Measurements from ENCODE around the gene ZNF646. TPM values are rescaled to one million over a fixed set of nuclear protein-coding genes. Genes with fewer than 3 reads are reported as not detected.

Gene ZNF646
- total and polyA plus RNA-seq, 2 of the 13 experiments (the other 11 are each of a cell fraction or from before 2014, with no cell fraction given): 3.4 to 10.9 TPM

DNA sequence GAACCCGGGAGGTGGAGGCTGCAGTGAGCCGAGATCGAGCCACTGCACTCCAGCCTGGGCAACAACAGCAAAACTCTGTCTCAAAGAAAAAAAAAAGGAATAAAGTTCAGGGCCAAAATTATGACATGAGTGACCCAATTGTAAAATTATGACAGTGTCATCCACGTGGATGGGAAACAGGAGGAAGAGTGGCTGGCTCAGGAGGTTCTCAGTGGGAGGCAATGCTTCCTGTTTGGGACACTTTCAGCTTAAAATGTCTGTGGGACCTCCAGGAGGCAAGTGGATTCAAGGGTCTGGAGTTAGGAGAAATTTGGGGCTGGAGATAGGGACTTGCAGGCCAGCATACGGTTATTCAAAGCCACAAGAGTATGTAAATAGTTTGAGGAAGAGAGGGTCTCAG is 48.9 kb upstream of the ZNF646 start:
- Histone ChIP-seq H2AFZ (ENCODE audit: low read length) (no peak overlapping the region), H3K36me3 (replicated peaks in 1 of 2; ENCODE audit: control insufficient read depth in 1 of 2, insufficient read depth in 2 of 2, low read length in 2 of 2) (no peaks in the 10 kb centered on the region), H3K27ac (ENCODE audit: extremely low read length, insufficient read depth, low read length) (peak overlapping the region; percentile 6), H3K9me3 (ENCODE audit: low read length) (no peaks in the 10 kb centered on the region), H3K27me3 (ENCODE audit: control insufficient read depth in 1 of 2, insufficient read depth in 2 of 2, low read length in 2 of 2) (peaks cover 0 to 2% of the 10 kb centered on the region in 2 experiments; a peak in 1 of 5 replicates), H3K4me3 (replicated peaks in 1 of 3; ENCODE audit: insufficient read depth in 1 of 3, low read depth in 2 of 3, low read length in 3 of 3) (peak overlapping the region in 2 of 3 experiments; percentile 24 to 48; a peak in 1 of 6 replicates), H3K4me1 (ENCODE audit: insufficient read depth, low read length) (peaks cover 57% of the 10 kb centered on the region), H3K9ac (ENCODE audit: insufficient read depth, low read depth, low read length) (no peak overlapping the region; the same call in 1 of the 2 replicates), H3K4me2 (ENCODE audit: low read depth, low read length) (peak overlapping the region; percentile 78), H4K20me1 (ENCODE audit: insufficient read depth, low read length) (no peaks in the 10 kb centered on the region), H3K79me2 (ENCODE audit: insufficient read depth, low read length) (no peaks in the 10 kb centered on the region)
- no peak for DNase-seq (ENCODE audit: low spot score)
- FAIRE-seq: no peak
- POLR2A ChIA-PET: interaction anchor here (1.1 to 5.8 kb wide), 3 partner anchors 28 to 49 kb away, joined by 4 to 41 read pairs (median 5); partner anchors contain the start of genes HSD3B7, ZNF646 and ZNF668
- CTCF ChIA-PET (ENCODE audit: low intra/inter-chr PET ratio, low total read pairs): interaction anchor here (0.6 to 1.3 kb wide), 3 partner anchors 40 to 134 kb away, joined by 3 to 4 read pairs (median 3); partner anchors contain the start of gene HSD3B7
- intact Hi-C loops (cut with micrococcal nuclease; ENCODE audit: unreplicated experiment) (loop anchor here (5.0 kb wide), 1 partner anchor 132 kb away; no protein-coding TSS in a partner anchor), in situ Hi-C loops (cut with HindIII; ENCODE audit: extremely low pct_ligation_motif_present, low pct_unique_long_range_greater_than_20kb) (no loop called here)
- TF ChIP-seq SALL1 (CRISPR knock-in tag; IDR thresholded peaks at IDR 0.05) (0 out of 2 replicates have a peak, but pooled peaks have one; percentile 23), ZNF331 (CRISPR knock-in tag; IDR thresholded peaks at IDR 0.05) (no peak), ZNF230 (CRISPR knock-in tag; IDR thresholded peaks at IDR 0.05) (0 out of 2 replicates have a peak, but pooled peaks have one; percentile 8), ZNF124 (CRISPR knock-in tag; IDR thresholded peaks at IDR 0.05) (peak; percentile 12; the same call in 1 of the 2 replicates), SALL2 (CRISPR knock-in tag; IDR thresholded peaks at IDR 0.05) (0 out of 2 replicates have a peak, but pooled peaks have one; percentile 10), ZNF556 (CRISPR knock-in tag; IDR thresholded peaks at IDR 0.05; ENCODE audit: borderline replicate concordance) (0 out of 2 replicates have a peak, but pooled peaks have one; percentile 8), ZBTB21 (CRISPR knock-in tag; IDR thresholded peaks at IDR 0.05) (0 out of 2 replicates have a peak, but pooled peaks have one; percentile 18), ZNF616 (CRISPR knock-in tag; IDR thresholded peaks at IDR 0.05; ENCODE audit: low read depth) (no peak)
- TF ChIP-seq, protein P1, sequence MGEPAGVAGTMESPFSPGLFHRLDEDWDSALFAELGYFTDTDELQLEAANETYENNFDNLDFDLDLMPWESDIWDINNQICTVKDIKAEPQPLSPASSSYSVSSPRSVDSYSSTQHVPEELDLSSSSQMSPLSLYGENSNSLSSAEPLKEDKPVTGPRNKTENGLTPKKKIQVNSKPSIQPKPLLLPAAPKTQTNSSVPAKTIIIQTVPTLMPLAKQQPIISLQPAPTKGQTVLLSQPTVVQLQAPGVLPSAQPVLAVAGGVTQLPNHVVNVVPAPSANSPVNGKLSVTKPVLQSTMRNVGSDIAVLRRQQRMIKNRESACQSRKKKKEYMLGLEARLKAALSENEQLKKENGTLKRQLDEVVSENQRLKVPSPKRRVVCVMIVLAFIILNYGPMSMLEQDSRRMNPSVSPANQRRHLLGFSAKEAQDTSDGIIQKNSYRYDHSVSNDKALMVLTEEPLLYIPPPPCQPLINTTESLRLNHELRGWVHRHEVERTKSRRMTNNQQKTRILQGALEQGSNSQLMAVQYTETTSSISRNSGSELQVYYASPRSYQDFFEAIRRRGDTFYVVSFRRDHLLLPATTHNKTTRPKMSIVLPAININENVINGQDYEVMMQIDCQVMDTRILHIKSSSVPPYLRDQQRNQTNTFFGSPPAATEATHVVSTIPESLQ (CRISPR knock-in tag; conservative IDR thresholded peaks at IDR 0.05): 0 out of 2 replicates have a peak, but pooled peaks have one; percentile 8
- TF ChIP-seq, protein P2, sequence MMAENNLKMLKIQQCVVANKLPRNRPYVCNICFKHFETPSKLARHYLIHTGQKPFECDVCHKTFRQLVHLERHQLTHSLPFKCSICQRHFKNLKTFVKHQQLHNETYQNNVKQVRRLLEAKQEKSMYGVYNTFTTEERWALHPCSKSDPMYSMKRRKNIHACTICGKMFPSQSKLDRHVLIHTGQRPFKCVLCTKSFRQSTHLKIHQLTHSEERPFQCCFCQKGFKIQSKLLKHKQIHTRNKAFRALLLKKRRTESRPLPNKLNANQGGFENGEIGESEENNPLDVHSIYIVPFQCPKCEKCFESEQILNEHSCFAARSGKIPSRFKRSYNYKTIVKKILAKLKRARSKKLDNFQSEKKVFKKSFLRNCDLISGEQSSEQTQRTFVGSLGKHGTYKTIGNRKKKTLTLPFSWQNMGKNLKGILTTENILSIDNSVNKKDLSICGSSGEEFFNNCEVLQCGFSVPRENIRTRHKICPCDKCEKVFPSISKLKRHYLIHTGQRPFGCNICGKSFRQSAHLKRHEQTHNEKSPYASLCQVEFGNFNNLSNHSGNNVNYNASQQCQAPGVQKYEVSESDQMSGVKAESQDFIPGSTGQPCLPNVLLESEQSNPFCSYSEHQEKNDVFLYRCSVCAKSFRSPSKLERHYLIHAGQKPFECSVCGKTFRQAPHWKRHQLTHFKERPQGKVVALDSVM (CRISPR knock-in tag; IDR thresholded peaks at IDR 0.05): peak; percentile 78
- BruUV-seq (replicated peaks): no TSS peak
- no peak for ATAC-seq
- 40% methylated on average over 5 of the region's 5 CpGs for WGBS (ENCODE audit: low lambda C conversion rate)
